HG02981 (cell line): Measurements from ENCODE around the gene DGKH.
"Not testable (repeated sequence)": the region's sequence is repeated elsewhere in the genome, so short reads cannot be mapped to it uniquely, and the experiment has no call there.

Experiments used
- ATAC-seq: cut with Tn5 transposase; IDR thresholded peaks from one replicate; pipeline ENCODE4 v1.9.1; 2021; ENCODE audit warnings: mild to moderate bottlenecking, moderate library complexity; ENCODE audit not compliant: unreplicated experiment

DGKH gene

GRCh38 chr13:42110410-42111155 lies 62.1 kb downstream of the DGKH start:
- no peak for ATAC-seq

DNA sequence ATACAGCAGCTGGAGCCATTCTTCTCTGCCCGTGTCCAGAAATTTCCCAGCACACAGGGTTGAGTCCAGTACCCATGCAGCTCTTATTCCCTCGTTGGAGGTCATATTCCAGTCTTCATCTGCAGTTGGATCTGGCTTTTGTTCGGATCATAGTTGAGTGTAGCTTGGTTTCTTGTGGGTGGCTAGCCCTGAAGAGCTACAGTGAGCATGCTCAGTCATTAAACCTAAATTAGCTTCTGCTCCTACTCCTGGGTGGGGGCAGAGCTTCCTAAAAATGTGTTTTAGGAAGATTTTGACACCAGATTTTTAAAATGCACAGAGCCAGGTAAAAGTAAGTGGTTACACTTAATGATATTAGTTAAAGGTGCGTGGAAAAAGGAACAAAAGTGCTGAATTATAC lies 64.4 kb downstream of the DGKH start:
- no peak for ATAC-seq

GRCh38 chr13:42113478-42113877 lies 65.0 kb downstream of the DGKH start:
- ATAC-seq = no peak

GRCh38 chr13:42114278-42114677 lies 65.8 kb downstream of the DGKH start:
- ATAC-seq = no peak

GRCh38 chr13:42114912-42115311 lies 66.5 kb downstream of the DGKH start:
- no peak for ATAC-seq

GRCh38 chr13:42116225-42116624 lies 67.8 kb downstream of the DGKH start:
- no peak for ATAC-seq

DNA sequence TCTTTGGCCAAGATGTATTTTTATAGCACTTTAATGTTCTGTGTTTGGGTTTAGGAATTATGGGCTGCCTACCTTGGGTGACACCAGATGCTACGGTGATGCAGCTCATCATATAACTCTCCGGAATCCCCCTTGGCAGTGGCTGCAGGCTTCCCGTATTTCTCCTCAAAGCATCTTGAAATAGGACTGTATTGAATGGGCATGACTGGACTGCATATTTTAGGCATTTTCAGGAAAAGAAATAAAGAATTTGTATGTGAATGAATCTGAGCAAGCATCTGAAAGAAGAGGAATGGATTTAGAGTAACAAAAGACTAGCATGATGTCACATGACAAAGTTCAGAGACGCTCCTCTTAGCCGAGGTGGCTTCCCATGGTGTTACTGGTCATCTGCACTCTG lies 70.6 kb downstream of the DGKH start:
- ATAC-seq = no peak

DNA sequence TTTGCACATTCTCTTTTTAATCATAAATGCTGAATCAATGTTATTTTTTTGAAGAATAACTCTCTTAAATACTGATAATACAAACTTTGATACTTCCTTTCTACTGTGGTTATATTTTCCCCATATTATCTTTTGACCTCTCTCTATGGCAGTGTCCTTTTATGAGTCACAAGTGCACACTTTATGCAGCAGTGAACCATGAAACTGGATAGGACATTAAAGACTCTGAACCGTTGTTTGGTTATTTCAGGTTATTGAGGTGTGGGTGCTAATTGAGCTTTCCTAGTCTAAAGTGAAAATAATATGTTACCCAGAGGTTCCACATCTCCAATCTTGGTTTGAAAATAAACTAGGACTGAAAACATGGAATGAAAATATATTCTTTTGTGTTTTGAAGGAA lies 71.4 kb downstream of the DGKH start:
- ATAC-seq = peak; percentile 80

- no peak for ATAC-seq
These were observed 75.2 kb downstream of the DGKH start for GRCh38 chr13:42123600-42123999.

DNA sequence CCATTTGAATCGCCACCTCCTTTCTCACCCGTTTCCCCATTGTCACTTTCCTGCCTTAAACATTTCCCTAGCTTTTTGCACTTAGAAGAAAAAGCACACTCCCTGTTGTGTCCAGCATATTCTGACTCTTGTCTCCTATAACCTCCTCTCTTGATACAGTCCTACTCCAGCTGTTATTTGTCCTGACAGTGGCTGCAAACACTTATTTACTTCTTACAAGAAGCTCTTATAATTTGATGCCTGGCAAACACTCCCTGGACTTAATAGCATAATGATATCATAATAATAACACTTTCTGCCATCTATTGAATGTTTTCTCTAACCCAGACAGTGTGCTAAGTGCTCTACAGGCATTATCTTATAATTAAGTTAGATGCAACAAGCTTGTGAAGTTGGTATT lies 76.6 kb downstream of the DGKH start:
- ATAC-seq = no peak

DNA sequence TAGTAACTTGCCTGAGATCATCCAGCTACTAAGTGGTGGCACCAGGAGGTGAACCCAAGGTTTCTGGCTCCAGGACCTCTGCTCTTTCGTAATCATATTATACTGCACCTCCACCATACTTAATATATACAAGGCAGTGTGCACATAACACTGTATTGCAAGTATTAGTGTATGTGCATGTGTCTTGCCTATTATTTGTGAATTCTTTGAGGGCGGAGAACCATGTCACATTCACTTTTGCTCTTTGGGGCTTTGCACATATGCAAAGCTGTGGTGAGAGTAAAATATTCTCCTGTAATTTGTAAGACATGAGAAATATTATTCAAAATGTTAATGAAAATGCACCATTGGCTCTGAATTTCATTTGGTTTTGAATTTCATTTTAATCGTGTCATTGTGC lies 78.6 kb downstream of the DGKH start:
- no peak for ATAC-seq

GRCh38 chr13:42129033-42129432 lies 80.6 kb downstream of the DGKH start:
- no peak for ATAC-seq

- ATAC-seq = no peak
These were observed 88.1 kb downstream of the DGKH start for GRCh38 chr13:42136518-42136917.

DNA sequence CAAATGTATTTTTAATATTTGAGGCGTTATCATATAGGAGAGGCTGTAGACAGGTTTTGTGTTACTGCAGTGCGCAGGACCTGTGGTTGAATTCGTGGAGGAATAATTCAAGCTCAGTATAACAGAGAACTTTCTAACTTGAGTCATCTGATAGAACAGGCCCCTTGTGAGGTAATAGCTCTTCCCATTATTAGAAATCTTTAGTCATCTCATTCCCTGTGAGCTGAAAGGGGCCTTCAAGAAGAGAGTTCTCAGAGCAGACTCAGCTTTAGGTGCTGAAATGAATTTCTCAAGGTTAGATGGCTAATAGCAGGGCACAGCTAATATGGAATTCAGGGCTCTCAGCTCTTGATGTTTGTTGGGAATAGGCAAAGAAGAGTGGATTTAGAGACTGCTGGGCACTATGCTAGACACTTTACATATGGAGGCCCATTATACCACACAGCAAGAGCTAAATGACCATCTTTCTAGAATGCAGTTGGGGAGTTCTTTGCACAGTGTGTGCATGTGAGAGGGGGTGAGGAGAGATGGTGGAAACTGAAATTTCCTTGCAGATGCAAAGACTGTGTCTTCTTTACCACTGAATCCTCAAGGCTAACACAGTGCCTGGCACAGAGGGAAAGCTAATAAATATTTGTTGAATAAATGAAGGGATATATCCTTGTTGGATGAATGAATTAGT lies 89.5 kb downstream of the DGKH start:
- no peak for ATAC-seq

- no peak for ATAC-seq
These were observed 92.0 kb downstream of the DGKH start for GRCh38 chr13:42140494-42140893.

GRCh38 chr13:42141052-42141451 lies 92.6 kb downstream of the DGKH start:
- ATAC-seq = not testable (repeated sequence)

DNA sequence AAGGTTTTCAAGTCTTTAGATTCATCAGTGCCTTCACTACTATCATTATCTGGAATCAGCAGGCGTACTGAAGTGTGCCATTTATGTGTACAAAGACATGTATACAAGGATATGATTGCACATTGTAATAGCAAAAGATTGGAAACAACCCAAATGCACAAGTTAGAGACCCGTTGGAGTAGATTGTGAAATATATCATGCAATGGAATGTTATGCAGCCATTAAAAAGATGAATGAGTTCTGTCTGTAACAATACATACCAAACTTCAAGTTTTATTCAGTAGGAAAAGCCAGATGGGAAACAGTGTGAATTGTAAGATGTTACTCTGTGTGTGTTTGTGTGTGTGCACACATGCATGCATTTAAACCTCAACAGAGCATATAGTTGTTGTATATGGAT lies 97.9 kb downstream of the DGKH start:
- no peak for ATAC-seq

GRCh38 chr13:42148538-42148937 lies 100.1 kb downstream of the DGKH start:
- no peak for ATAC-seq

DNA sequence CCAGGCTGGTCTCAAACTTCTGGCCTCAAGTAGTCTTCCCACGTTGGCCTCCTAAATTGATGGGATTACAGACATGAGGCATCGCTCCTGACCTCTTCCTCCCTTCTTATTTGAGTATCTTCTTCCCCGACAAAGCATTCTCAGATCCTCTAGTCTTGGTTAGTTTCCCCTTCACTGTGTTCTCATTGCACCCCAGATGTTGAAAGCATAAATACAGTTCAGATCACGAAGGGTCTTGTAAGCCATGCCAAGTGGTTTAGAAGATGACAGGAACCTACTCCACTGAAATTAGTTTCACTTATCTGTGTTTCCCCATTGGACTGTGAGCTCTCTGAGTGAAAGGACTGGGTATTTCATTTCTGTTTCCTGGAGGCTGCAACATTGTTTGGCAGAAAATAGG lies 100.7 kb downstream of the DGKH start:
- no peak for ATAC-seq

GRCh38 chr13:42151781-42152180 lies 103.3 kb downstream of the DGKH start:
- no peak for ATAC-seq

DNA sequence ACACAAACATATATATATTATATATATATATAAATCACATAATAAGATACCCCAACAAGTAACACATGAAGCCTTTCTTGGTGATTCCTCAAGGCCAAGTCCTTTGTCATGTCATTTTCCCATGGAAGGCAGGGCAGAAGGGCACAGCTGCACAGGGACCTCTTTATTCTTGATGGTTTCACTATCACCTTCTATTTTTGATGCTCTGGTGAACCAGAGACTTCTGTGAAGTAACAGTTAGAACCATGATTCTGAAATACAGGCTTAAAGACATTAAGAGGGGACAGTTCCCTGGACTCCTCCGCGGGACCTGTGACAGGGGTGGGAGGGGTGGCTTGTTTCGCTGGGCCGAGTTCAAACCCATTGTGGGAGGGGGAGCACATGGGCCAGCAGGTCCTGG lies 104.0 kb downstream of the DGKH start:
- no peak for ATAC-seq

- ATAC-seq = no peak
These were observed 105.0 kb downstream of the DGKH start for GRCh38 chr13:42153199-42154113.
